NOMO-1 treated with DMSO at 0.1 percent for 48 hours (cell line): ENCODE data around the gene EVI2B.
A peak's percentile ranks its signal among the peaks of the same experiment; 100 is the strongest.
"Not testable (repeated sequence)": the region's sequence is repeated elsewhere in the genome, so short reads cannot be mapped to it uniquely, and the experiment has no call there.

Source experiments
- DNase-seq: peaks from one replicate; lab custom pipeline; 2025; ENCODE audit not compliant: unreplicated experiment; lab: John Stamatoyannopoulos, UW

Gene EVI2B

DNA sequence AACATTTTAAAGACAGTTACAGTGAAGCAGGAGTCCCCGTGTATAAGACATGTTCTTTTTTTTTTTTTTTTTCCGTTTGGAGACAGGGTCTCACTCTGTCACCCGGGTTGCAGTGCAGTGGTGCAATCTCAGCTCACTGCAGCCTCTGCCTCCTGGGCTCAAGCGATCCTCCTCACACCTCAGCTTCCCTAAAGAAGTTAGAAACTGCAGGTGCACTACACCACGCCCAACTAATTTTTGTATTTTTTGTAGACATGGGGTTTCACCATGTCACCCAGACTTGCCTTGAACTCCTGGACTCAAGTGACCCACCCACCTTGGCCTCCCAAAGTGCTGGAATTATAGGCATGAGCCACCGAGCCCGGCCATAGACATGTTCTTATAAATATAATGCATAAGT, 3.0 kb downstream of the EVI2B start:
- no peak for DNase-seq

- peak; percentile 40 for DNase-seq
Measured at GRCh38 chr17:31310260-31310659, 3.6 kb downstream of the EVI2B start.

- DNase-seq: peak; percentile 94
Measured at GRCh38 chr17:31309556-31309955, 4.3 kb downstream of the EVI2B start.

GRCh38 chr17:31308372-31309334, 5.2 kb downstream of the EVI2B start:
- DNase-seq: peak; percentile 68

DNA sequence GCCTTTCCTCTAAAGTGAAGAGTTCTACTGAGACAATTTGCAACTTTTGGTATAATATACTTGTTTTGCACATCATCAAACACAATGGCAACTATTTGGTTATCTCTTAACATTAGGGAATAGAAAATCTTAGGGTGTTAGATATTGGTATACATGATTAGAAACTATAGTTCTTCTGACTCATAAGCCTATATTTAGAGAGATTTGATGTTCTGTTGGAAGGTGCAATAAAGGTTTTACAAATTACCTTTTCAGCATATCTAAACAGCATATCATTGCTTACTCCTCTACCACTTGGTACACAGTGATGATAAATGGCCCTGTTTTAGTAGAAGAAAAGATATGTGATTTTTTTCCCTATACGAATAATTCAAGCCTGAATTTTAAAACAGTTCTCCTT, 6.2 kb downstream of the EVI2B start:
- DNase-seq: no peak

GRCh38 chr17:31299624-31300023, 14.2 kb downstream of the EVI2B start:
- no peak for DNase-seq

- DNase-seq: no peak
Measured at GRCh38 chr17:31297090-31297489, 16.8 kb downstream of the EVI2B start, which contains the start of gene OMG. TSS of gene OMG (minus strand) at chr17:31297239. CDS start at chr17:31296331, 908 bp downstream.

DNA sequence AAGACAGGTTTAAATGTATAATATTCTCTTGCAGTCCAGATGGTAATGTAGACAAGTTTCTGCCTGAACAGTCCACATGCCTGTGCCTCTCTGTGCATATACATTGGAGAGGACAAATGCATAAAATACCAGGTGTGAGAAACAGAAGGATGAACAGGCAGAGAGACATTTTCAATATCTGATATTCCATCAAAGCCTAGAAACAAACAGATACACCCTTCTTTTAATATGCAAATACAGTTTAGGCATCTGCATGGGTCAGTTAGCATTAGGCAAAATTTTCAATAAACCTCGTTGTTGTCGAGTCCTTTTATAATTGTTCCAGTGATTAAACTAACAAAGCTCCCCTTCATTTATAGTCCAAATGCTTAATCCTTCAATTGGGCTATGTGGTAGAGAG, 17.7 kb downstream of the EVI2B start:
- no peak for DNase-seq

DNA sequence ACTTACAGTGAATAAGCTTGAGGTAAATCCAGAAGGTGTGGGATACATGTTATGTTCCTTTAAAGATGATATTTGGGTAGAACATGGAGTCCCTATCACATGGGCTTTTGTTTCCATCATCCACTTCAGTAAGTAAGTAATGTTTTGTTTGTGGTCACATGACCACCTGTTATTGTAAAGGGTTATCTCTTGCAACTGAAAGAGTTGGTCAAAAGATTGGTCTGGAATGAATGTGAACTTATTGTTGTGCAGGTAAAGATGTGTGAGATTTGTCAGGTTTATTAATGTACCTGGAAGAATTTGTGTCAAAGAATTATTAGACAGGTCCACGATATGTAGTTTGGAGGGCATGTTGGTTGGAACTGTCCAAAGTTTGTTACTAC, 18.4 kb downstream of the EVI2B start:
- DNase-seq: no peak

- peak; percentile 27 for DNase-seq
Measured at GRCh38 chr17:31294820-31295488, 18.9 kb downstream of the EVI2B start.

GRCh38 chr17:31294231-31294630, 19.6 kb downstream of the EVI2B start:
- no peak for DNase-seq

DNA sequence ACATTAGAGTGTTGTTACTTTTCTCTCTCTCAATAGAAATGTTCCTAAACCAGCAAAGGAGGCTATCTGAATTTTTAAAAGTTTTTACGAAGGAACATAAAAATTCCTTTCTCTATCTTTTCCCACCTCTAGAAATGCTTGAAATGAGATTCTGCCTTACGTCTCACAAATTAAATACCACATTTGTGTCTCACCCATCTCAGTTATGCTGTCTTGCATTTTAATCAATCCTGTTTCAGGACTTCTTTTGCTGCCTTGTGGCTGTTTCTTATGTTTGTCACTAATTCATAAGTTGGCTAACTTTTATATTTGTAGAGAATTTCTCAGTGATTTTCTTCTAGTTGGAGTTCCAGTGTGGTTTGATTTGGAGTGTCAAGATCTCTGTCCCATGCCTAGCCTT, 20.3 kb downstream of the EVI2B start:
- no peak for DNase-seq

GRCh38 chr17:31291820-31292219, 22.0 kb downstream of the EVI2B start:
- DNase-seq: no peak

GRCh38 chr17:31289790-31290189, 24.1 kb downstream of the EVI2B start:
- no peak for DNase-seq

GRCh38 chr17:31287932-31288331, 25.9 kb downstream of the EVI2B start:
- DNase-seq: not testable (repeated sequence)

DNA sequence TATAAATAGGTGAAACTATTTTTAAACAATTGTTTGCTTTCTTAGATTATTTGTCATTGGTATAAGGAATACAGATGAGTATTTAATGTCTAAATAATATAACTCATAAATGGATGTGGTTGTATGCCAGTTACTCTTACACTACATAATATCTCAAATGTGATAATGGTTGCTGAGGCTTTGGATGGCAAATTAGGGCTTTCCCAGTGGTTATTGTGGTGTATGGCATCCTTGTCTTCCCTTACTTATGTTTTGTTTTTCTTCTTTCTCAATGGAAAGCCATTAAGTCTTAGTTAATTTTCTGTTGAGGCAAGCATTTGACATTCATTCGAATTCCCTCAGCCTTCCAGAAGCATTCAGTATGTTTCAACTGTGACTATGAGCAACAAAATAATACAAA, 27.3 kb downstream of the EVI2B start:
- no peak for DNase-seq

DNA sequence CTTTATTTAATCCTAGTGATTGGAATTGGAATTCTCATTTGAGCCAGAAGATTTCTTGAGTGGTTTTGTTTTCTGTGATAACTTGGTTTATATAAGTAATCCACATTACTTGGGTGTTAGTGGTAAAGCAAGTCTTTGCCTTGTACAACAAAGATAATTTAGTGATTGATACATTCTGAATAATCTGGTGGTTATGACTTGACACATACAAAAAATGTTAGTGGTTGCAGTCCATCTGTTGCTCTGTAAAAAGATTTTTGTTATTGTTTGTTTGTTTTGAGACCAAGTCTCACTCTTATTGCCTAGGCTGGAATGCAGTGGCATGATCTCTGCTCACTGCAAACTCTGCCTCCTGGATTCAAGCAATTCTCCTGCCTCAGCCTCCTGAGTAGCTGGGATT, 30.0 kb downstream of the EVI2B start:
- no peak for DNase-seq

DNA sequence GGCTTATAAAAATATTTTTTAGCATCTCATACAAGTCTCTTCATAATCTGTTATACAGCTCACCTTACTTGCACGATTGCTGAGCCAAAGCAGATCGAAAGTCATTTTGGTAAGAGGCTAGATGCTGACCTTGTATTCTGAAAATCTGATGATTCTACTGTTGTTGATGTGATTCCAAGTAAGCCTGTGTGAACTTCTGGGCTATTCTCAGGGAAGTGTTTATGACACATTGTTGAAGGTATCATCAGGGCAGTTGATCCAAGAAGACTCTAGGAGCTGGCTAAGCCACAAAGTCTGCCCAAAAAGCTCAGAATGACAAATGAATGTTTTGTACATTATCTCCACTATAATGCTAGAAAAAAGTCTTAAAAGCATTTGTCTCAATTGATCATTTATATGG, 32.8 kb downstream of the EVI2B start:
- DNase-seq: no peak

GRCh38 chr17:31279401-31279800, 34.5 kb downstream of the EVI2B start:
- DNase-seq: no peak

DNA sequence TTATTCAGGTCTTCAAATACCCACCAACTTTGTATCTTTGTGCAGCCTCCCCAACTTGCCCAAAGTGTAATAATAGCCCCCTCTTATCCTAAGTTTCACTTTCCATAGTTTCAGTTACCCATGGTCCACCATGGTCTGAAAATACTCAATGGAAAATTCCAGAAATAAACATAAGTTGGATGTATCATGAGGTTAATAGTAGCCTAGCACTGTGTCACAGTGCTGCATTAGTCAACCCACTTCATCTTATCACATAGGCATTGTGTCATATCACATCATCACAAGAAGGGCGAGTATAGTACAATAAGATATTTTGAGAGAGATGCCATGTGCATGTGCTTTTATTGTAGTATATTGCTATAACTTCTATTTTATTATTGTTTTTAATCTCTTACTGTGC, 38.7 kb downstream of the EVI2B start:
- no peak for DNase-seq

GRCh38 chr17:31274252-31274651, 39.6 kb downstream of the EVI2B start:
- DNase-seq: peak; percentile 91

DNA sequence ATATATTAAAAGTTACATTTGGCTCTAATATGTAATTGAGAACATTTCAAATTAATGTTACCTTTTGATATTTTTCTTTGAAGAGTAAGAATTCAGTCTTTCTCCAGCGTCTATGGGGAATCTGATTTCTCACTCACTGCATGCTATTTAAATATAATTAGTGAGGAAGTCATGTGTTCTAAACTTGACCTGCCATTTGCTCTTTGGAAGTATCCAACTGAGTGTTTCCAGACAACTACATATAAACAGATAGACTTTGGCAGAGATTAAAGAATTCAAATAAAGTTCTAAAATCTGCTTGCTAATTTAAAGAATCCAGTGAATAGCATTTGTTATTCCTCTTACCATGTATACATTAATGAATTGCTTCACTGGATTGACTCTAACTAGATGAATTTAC, 40.3 kb downstream of the EVI2B start:
- no peak for DNase-seq
